GM12878 (cell line): Measurements from ENCODE around the gene SPOCK1.

Experiments
- ATF7 ChIP-seq: fragments of 450-650 bp; IDR thresholded peaks from 2 replicates; pipeline ENCODE4 v1.6.1; 2016; ENCODE audit warnings: low read depth, mild to moderate bottlenecking
- BRCA1 ChIP-seq: IDR thresholded peaks from 2 replicates; pipeline ENCODE4 v1.6.1; 2011; ENCODE audit warnings: low read depth, low read length, improper control_type of control experiment
- DPF2 ChIP-seq: fragments of 450-650 bp; IDR thresholded peaks from 2 replicates; pipeline ENCODE4 v1.6.1; 2017; ENCODE audit warnings: mild to moderate bottlenecking
- EP300 ChIP-seq, 2 experiments: fragments of 150-350 bp in 1 of 2; IDR thresholded peaks; 2 replicates each; pipeline ENCODE4 v1.6.1; 2011 to 2012; ENCODE audit warnings: low read depth in 2 of 2, low read length in 2 of 2, borderline replicate concordance in 1 of 2, improper control_type of control experiment in 1 of 2, inconsistent platforms in 1 of 2; ENCODE audit not compliant: control insufficient read depth in 1 of 2
- EZH2 ChIP-seq: IDR thresholded peaks from 2 replicates; pipeline ENCODE4 v1.6.1; 2012; ENCODE audit warnings: low read depth, mild to moderate bottlenecking, control low read depth, inconsistent platforms, low read length, borderline replicate concordance; ENCODE audit not compliant: control insufficient read depth
- FOXM1 ChIP-seq: IDR thresholded peaks from 2 replicates; pipeline ENCODE4 v1.6.1; 2012; ENCODE audit warnings: low read depth, mild to moderate bottlenecking, inconsistent platforms, low read length, moderate library complexity
- HDAC2 ChIP-seq: fragments of 200-600 bp; sonication (generic); IDR thresholded peaks from 2 replicates; pipeline ENCODE4 v1.6.1; 2017
- POLR2A ChIP-seq: IDR thresholded peaks from 2 replicates; pipeline ENCODE4 v1.6.1; 2011; ENCODE audit warnings: low read depth, mild to moderate bottlenecking, low read length
- POLR2AphosphoS5 ChIP-seq: IDR thresholded peaks from 2 replicates; pipeline ENCODE4 v1.6.1; 2011; ENCODE audit warnings: mild to moderate bottlenecking, low read length, inconsistent platforms
- REST ChIP-seq: IDR thresholded peaks from 2 replicates; pipeline ENCODE4 v1.6.1; 2012; ENCODE audit warnings: mild to moderate bottlenecking, low read depth, low read length
- TBL1XR1 ChIP-seq: IDR thresholded peaks from 2 replicates; pipeline ENCODE4 v1.6.1; 2012; ENCODE audit warnings: low read depth, low read length, improper control_type of control experiment
- ZBED1 ChIP-seq: IDR thresholded peaks from 2 replicates; pipeline ENCODE4 v1.6.1; 2016; ENCODE audit warnings: borderline replicate concordance
- TF ChIP-seq, protein P1 (sequence below), 3 experiments: IDR thresholded peaks in 2 of 3; conservative IDR thresholded peaks in 1 of 3; 2 replicates each; pipeline ENCODE4 v1.5.1; 2011; ENCODE audit warnings: low read depth in 3 of 3, low read length in 3 of 3, mild to moderate bottlenecking in 3 of 3, control low read depth in 2 of 3, moderate library complexity in 2 of 3, inconsistent platforms in 1 of 3, mixed read lengths in 1 of 3; ENCODE audit not compliant: control insufficient read depth in 2 of 3, insufficient read depth in 1 of 3; ENCODE audit errors: extremely low read depth in 1 of 3
- TF ChIP-seq, protein P2 (sequence below): fragments of 450-650 bp; IDR thresholded peaks from 2 replicates; pipeline ENCODE4 v1.6.1; 2018; ENCODE audit warnings: borderline replicate concordance, mild to moderate bottlenecking; ENCODE audit not compliant: partially characterized antibody

- TF ChIP-seq, protein P1, sequence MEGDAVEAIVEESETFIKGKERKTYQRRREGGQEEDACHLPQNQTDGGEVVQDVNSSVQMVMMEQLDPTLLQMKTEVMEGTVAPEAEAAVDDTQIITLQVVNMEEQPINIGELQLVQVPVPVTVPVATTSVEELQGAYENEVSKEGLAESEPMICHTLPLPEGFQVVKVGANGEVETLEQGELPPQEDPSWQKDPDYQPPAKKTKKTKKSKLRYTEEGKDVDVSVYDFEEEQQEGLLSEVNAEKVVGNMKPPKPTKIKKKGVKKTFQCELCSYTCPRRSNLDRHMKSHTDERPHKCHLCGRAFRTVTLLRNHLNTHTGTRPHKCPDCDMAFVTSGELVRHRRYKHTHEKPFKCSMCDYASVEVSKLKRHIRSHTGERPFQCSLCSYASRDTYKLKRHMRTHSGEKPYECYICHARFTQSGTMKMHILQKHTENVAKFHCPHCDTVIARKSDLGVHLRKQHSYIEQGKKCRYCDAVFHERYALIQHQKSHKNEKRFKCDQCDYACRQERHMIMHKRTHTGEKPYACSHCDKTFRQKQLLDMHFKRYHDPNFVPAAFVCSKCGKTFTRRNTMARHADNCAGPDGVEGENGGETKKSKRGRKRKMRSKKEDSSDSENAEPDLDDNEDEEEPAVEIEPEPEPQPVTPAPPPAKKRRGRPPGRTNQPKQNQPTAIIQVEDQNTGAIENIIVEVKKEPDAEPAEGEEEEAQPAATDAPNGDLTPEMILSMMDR (IDR thresholded peaks at IDR 0.05 in 2 of 3, conservative IDR thresholded peaks at IDR 0.05 in 1 of 3; ENCODE audit: control insufficient read depth in 2 of 3, extremely low read depth in 1 of 3, insufficient read depth in 1 of 3, low read depth in 3 of 3, low read length in 3 of 3): no peak
- TF ChIP-seq POLR2AphosphoS5 (no peak), REST (no peak), POLR2A (no peak), ZBED1 (no peak), EZH2 (no peak), HDAC2 (no peak), FOXM1 (no peak), EP300 (IDR thresholded peaks at IDR 0.05; ENCODE audit: borderline replicate concordance in 1 of 2, control insufficient read depth in 1 of 2, low read depth in 2 of 2, low read length in 2 of 2) (no peak), TBL1XR1 (no peak), ATF7 (no peak), DPF2 (no peak), BRCA1 (no peak)
- TF ChIP-seq, protein P2, sequence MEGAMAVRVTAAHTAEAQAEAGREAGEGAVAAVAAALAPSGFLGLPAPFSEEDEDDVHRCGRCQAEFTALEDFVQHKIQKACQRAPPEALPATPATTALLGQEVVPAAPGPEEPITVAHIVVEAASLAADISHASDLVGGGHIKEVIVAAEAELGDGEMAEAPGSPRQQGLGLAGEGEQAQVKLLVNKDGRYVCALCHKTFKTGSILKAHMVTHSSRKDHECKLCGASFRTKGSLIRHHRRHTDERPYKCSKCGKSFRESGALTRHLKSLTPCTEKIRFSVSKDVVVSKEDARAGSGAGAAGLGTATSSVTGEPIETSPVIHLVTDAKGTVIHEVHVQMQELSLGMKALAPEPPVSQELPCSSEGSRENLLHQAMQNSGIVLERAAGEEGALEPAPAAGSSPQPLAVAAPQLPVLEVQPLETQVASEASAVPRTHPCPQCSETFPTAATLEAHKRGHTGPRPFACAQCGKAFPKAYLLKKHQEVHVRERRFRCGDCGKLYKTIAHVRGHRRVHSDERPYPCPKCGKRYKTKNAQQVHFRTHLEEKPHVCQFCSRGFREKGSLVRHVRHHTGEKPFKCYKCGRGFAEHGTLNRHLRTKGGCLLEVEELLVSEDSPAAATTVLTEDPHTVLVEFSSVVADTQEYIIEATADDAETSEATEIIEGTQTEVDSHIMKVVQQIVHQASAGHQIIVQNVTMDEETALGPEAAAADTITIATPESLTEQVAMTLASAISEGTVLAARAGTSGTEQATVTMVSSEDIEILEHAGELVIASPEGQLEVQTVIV: no peak
These were observed 17.2 kb upstream of the SPOCK1 start for GRCh38 chr5:137516251-137516797.
